Measurements from ENCODE around the gene DCBLD2. TPM values are rescaled to one million over a fixed set of nuclear protein-coding genes. Genes with fewer than 3 reads are reported as not detected.

DCBLD2 gene
- total and polyA plus RNA-seq, 11 donors: 10.9 to 76.6 (median 62.0) TPM

GRCh38 chr3:98930413-98930812 lies 28.9 kb upstream of the DCBLD2 start:
- H3K9me3 ChIP-seq: peaks cover 0 to 26% (median 15%) of the 10 kb centered on the region in 12 donors
- DNase-seq: no peak
- H3K4me1 ChIP-seq: no peaks in the 10 kb centered on the region
- H3K4me3 ChIP-seq: no peak overlapping the region
- ATAC-seq: no peak
- no peaks in the 10 kb centered on the region for H3K27me3 ChIP-seq
- H3K36me3 ChIP-seq: no peaks in the 10 kb centered on the region
- H3K27ac ChIP-seq: no peak overlapping the region
- intact Hi-C loops (cut with DNase I): no loop called here
- no peak for TF ChIP-seq POLR2A (IDR thresholded peaks at IDR 0.05)
- no peak for TF ChIP-seq CTCF (IDR thresholded peaks at IDR 0.05)

- peak in 1 of 5 donors; percentile 17 for DNase-seq
- TF ChIP-seq POLR2A (IDR thresholded peaks at IDR 0.05): no peak
- no peak for TF ChIP-seq CTCF (IDR thresholded peaks at IDR 0.05)
- H3K4me3 ChIP-seq: no peak overlapping the region
- WGBS, 4 donors: 31 to 65% (median 46%) methylated on average over 2 of the region's 2 CpGs
- no peaks in the 10 kb centered on the region for H3K36me3 ChIP-seq
- peaks cover 0 to 21% (median 0%) of the 10 kb centered on the region in 12 donors for H3K4me1 ChIP-seq
- peak; percentile 38 to 83 (median 62) for ATAC-seq
- no peaks in the 10 kb centered on the region for H3K27me3 ChIP-seq
- no peaks in the 10 kb centered on the region for H3K9me3 ChIP-seq
- intact Hi-C loops (cut with DNase I): no loop called here
- H3K27ac ChIP-seq: peak overlapping the region in 6 of 12 donors; percentile 14 to 53 (median 34)
These were observed 20.5 kb upstream of the DCBLD2 start for GRCh38 chr3:98921957-98922356.

GRCh38 chr3:98920166-98920565 lies 18.7 kb upstream of the DCBLD2 start:
- intact Hi-C loops (cut with DNase I): no loop called here
- Histone ChIP-seq H3K27ac (no peak overlapping the region), H3K4me1 (peaks cover 0 to 21% (median 0%) of the 10 kb centered on the region in 12 donors), H3K36me3 (no peaks in the 10 kb centered on the region), H3K9me3 (no peaks in the 10 kb centered on the region), H3K4me3 (no peak overlapping the region), H3K27me3 (no peaks in the 10 kb centered on the region)
- DNase-seq (no peak), ATAC-seq (no peak)
- 95 to 98% (median 97%) methylated on average over 2 of the region's 2 CpGs for WGBS, 4 donors
- TF ChIP-seq CTCF (IDR thresholded peaks at IDR 0.05) (no peak), POLR2A (IDR thresholded peaks at IDR 0.05) (no peak)

- no peak overlapping the region for H3K4me3 ChIP-seq
- TF ChIP-seq CTCF (IDR thresholded peaks at IDR 0.05) (no peak), POLR2A (IDR thresholded peaks at IDR 0.05) (no peak)
- intact Hi-C loops (cut with DNase I): no loop called here
- H3K27ac ChIP-seq: no peak overlapping the region
- no peak for ATAC-seq
- H3K4me1 ChIP-seq: peaks cover 0 to 21% (median 0%) of the 10 kb centered on the region in 12 donors
- H3K9me3 ChIP-seq: no peaks in the 10 kb centered on the region
- no peak for DNase-seq
- no peaks in the 10 kb centered on the region for H3K27me3 ChIP-seq
- H3K36me3 ChIP-seq: no peaks in the 10 kb centered on the region
These were observed 17.1 kb upstream of the DCBLD2 start for GRCh38 chr3:98918586-98918985.

All from heart left ventricle (tissue), 16 donors.